Superior temporal gyrus (tissue), 1 donor: ENCODE measurements around the gene RPL39.
"Not testable (repeated sequence)": the region's sequence is repeated elsewhere in the genome, so short reads cannot be mapped to it uniquely, and the experiment has no call there.

Experiments used
- DNase-seq: peaks from one replicate; pipeline ENCODE4 v3.0.0-alpha.2; 2016; ENCODE audit errors: extremely low spot score

RPL39 gene

DNA sequence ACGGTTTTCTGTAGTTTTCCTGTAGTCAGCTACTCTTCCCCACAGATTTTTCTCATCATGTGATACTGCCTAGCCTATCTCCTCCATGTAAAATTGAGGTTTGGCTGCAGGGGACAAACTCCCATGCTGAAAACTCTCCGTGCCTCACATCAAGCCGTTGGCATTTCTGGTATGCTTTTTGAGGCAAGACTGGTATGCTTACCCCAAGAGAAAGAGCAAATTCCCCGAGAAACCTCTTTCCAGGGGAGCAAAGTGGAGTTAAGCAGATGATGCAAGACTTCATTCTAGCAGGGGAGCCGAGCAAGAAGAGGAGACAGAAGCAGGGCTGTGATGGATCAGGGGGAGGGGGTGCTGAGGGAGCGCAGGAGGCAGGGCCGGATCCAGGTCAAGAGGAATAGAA, 28.2 kb downstream of the RPL39 start:
- no peak for DNase-seq

DNA sequence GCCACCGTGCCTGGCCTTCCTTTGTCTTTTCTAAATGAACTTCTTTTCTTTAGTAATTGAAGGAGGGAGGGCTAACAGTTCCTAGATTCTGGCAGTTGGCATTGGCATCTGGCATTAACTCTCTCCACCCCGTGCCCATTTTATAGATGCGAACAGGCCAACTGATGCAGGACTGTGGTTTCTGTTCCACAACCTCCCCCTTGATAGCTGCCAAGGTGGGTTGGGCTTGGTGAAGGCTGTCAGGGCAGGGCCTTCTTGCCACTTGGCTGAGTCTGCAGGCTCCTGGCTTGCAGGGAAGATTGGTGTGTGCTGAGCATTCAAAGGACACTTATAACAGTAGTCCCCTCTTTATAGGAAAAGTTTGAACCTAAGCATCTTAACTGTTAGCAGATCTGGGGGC, 28.7 kb downstream of the RPL39 start:
- no peak for DNase-seq

DNA sequence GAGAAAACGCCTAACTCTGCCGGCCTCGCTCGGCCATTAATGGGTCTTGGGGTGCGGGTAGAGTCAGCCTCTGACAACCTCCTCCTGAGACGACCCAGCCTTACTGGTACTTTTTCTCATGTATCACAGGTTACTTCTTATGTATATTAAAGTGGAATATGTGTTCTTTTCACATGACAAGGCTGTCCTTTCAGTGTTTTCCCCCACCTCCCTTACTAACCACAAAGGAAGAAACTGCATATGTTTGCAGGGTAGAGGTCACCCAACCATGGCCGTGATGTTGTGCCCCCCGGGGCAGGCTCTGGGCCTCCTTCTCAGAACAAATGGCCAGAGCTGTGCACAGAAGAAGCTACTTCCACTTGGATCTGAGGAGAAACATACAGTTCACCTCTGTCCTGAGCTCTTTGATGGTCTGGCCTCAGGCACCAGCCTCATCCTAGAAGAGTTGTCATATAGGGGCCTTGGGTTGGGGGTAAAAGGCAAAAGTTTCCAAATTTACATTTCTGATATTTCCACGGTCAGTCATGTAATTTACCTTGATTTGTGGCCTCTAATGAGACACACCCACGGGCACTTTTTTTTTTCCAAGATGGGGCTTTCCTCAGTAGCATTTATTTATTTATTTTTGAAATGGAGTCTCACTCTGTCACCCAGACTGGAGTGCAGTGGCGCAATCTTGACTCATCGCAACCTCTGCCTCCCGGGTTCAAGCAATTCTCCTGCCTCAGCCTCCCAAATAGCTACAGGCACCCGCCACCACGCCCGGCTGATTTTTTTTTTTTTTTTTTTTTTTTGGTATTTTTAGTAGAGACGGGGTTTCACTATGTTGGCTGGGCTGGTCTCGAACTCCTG, 31.2 kb downstream of the RPL39 start:
- no peak for DNase-seq

DNA sequence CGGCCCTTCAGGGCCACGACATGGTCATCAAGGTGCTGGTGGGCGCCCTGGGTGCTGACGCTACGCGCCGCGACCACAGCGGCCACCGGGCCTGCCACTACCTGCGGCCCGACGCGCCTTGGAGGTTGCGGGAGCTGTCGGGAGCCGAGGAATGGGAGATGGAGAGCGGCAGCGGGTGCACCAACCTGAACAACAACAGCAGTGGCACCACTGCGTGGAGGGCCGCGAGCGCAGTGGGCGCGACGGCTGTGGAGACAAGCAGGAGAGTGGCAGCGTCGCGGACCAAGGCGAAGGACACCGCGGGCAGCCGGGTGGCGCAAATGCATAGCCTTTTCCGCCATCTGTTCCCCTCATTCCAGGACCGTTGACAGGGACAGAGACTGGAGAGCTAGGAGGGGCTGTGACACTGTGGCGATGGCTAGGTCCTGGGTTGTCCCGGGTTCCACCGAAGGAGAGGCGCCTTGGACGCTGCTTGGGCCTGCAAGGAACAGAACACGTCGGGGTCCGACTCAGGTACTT, 32.1 kb downstream of the RPL39 start:
- no peak for DNase-seq

DNA sequence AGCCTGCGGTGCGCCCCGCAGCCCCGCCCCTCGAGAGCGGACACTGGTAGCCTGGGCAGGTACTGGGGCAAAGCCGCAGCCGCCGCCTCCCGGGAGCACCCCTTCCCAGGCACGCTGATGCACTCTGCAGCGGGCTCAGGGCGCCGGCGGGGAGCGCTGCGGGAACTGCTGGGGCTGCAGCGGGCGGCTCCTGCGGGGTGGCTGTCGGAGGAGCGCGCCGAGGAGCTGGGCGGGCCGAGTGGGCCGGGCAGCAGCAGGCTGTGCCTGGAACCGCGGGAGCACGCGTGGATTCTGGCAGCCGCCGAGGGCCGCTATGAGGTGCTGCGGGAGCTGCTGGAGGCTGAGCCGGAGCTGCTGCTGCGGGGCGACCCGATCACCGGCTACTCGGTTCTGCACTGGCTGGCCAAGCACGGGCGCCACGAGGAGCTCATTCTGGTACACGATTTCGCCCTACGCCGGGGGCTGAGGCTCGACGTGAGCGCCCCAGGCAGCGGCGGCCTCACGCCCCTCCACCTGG, 32.6 kb downstream of the RPL39 start:
- DNase-seq = no peak

GRCh38 chrX:119757979-119758730, 33.3 kb downstream of the RPL39 start, which contains the start of gene SOWAHD:
Gene SOWAHD (plus strand): TSS chrX:119758588. CDS start chrX:119758668, 80 bp downstream.
- no peak for DNase-seq

DNA sequence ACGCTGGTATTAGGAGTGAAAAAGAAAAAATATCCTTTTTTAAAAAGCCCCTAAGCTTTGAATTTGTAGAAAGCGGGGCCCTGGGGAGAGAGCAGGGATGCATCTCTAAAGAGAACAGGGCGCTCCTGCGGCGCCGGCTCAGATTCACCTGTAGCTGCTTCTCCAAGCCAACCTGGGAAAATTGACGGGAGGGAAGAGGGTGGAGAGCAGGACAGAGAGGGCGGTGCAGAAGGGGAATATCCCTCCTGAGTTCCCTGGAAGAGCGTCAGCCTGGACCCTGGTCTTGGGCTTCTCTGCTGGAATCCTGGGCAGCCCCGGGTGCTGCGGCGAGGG, 33.8 kb downstream of the RPL39 start:
- DNase-seq = no peak

DNA sequence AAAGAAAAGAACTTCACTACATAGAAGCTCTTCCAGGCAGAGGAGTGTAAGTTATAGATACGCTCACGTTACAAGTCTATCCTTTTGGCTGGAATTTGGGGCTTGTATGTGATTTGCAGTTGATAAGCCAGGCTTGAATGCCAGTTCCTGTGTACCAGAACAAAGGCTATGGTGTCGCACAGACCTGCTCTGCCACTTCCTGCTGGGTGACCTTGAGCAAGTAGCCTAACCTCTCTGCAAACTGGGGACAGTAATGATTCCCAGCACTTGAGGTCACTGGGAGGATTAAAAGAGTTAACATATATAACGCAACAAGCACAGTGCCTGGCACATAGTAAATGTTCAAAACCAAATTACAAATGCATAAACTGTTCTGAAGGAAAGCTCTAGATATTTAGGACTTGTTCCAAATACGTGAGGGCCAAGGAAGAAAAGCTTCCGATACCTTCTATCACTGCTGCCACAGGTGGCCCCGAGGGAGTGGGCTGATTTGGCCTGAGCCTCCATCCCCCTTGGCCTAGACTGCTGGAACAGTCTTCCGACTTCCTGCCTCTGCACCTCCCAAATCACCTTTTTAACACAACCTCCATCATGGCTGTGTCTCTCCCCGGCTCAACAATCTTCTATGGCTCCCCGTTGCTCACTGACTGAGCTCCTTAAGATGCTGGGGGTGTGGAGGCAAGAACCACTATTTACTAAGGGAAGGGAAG, 34.3 kb downstream of the RPL39 start:
- DNase-seq = no peak

GRCh38 chrX:119755981-119756533, 35.4 kb downstream of the RPL39 start:
- no peak for DNase-seq

GRCh38 chrX:119753639-119754257, 37.7 kb downstream of the RPL39 start:
- DNase-seq = peak; percentile 46

DNA sequence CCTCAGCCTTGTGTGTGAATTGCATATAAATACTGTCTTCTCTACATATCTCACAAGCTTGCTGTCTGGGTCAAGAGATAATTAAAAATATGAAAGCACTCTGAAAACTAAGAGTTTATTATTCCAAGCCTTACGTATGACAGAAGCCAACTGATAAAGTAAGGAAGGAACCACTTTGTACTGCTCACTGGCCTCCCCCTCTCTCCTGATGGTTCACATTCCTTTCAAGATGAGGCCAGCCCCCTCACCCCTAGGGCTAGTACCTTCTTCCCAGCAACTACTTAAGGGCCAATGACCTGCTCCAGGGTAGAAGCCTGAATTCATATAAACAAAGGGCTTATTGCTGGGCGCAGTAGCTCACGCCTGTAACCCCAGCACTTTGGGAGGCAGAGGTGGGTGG, 38.4 kb downstream of the RPL39 start:
- DNase-seq = no peak

DNA sequence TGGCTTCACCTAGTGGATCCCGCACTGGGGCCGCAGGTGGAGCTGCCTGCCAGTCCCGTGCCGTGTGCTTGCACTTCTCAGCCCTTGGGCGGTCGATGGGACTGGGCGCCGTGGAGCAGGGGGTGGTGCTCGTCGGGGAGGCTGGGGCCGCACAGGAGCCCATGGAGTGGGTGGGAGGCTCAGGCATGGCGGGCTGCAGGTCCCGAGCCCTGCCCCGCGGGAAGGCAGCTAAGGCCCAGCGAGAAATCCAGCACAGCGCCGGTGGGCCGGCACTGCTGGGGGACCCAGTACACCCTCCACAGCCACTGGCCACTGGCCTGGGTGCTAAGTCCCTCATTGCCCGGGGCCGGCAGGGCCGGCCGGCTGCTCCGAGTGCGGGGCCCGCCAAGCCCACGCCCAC, 40.7 kb downstream of the RPL39 start:
- DNase-seq = not testable (repeated sequence)

GRCh38 chrX:119750131-119750530, 41.3 kb downstream of the RPL39 start:
- DNase-seq = not testable (repeated sequence)

GRCh38 chrX:119745283-119745848, 46.1 kb downstream of the RPL39 start:
- no peak for DNase-seq

- DNase-seq = no peak
Measured at GRCh38 chrX:119738742-119739141, 52.7 kb downstream of the RPL39 start.
